Smooth muscle cell (in vitro differentiated cells): ENCODE data around the gene HTR1D. TPM values are rescaled to one million over a fixed set of nuclear protein-coding genes. Genes with fewer than 3 reads are reported as not detected.

ENCODE experiments used
- DNase-seq: peaks from one replicate; lab custom pipeline; 2025; ENCODE audit not compliant: unreplicated experiment; lab: John Stamatoyannopoulos, UW
- H2AFZ ChIP-seq: fragments of 200-600 bp; sonication (generic); 2 replicates; pipeline ENCODE4 v1.6.0; 2016; ENCODE audit warnings: antibody characterized with exemption, low read depth, mild to moderate bottlenecking
- H3F3A ChIP-seq: fragments of 200-600 bp; sonication (generic); 2 replicates; pipeline ENCODE4 v1.6.0; 2017; ENCODE audit warnings: antibody characterized with exemption, low read depth
- H3K27ac ChIP-seq: fragments of 200-600 bp; sonication (generic); 2 replicates; pipeline ENCODE4 v1.5.1; 2016; ENCODE audit warnings: low read depth, mild to moderate bottlenecking
- H3K27me3 ChIP-seq: fragments of 200-600 bp; sonication (generic); 2 replicates; pipeline ENCODE4 v1.6.1; 2016; ENCODE audit warnings: low read depth, mild to moderate bottlenecking
- H3K36me3 ChIP-seq: fragments of 200-600 bp; sonication (generic); 2 replicates; pipeline ENCODE4 v1.5.1; 2016; ENCODE audit warnings: low read depth
- H3K4me1 ChIP-seq: fragments of 200-600 bp; sonication (generic); 2 replicates; pipeline ENCODE4 v1.5.1; 2016; ENCODE audit warnings: low read depth
- H3K4me2 ChIP-seq: fragments of 200-600 bp; sonication (generic); 2 replicates; pipeline ENCODE4 v1.6.0; 2016; ENCODE audit warnings: mild to moderate bottlenecking
- H3K4me3 ChIP-seq: fragments of 200-600 bp; sonication (generic); 2 replicates; pipeline ENCODE4 v1.5.1; 2016; ENCODE audit warnings: mild to moderate bottlenecking
- H3K79me2 ChIP-seq: fragments of 200-600 bp; sonication (generic); 2 replicates; pipeline ENCODE4 v1.6.0; 2016; ENCODE audit warnings: low read depth, mild to moderate bottlenecking
- H3K9ac ChIP-seq: fragments of 200-600 bp; sonication (generic); 2 replicates; pipeline ENCODE4 v1.6.0; 2016; ENCODE audit warnings: low read depth
- H3K9me3 ChIP-seq: fragments of 200-600 bp; sonication (generic); replicated peaks from 2 replicates; pipeline ENCODE4 v1.5.1; 2016; ENCODE audit warnings: low read depth
- H4K20me1 ChIP-seq: fragments of 200-600 bp; sonication (generic); 2 replicates; pipeline ENCODE4 v1.6.0; 2016; ENCODE audit warnings: low read depth
- CTCF ChIP-seq: fragments of 200-600 bp; sonication (generic); IDR thresholded peaks from 2 replicates; pipeline ENCODE4 v1.5.1; 2017; ENCODE audit warnings: borderline replicate concordance, mild to moderate bottlenecking, antibody characterized with exemption; ENCODE audit not compliant: insufficient read depth, poor library complexity, severe bottlenecking
- WGBS: methylation state at CpG from one replicate; pipeline ENCODE4 v1.1.7; 2016; ENCODE audit warnings: low lambda C conversion rate; 5-methylcytosine and 5-hydroxymethylcytosine counted together
- polyA plus RNA-seq: library from polyadenylated mRNA; unstranded; fragments of >200 nt; fragmentation: Nextera tagmentation; extraction: Ambion mirVana; gene quantifications from 2 replicates; pipeline ENCODE4 v1.2.1, GENCODE V29; 2016
- total RNA-seq: library from RNA; depleted of rRNA; stranded (reverse); fragments of >200 nt; gene quantifications from 2 replicates; pipeline ENCODE4 v1.2.3, GENCODE V29; 2014

HTR1D gene
- total and polyA plus RNA-seq, 2 experiments from 2014 or later: 0.26 to 1.1 TPM

GRCh38 chr1:23202263-23202749 lies 15.0 kb downstream of the HTR1D start:
- Histone ChIP-seq H3K27me3 (no peaks in the 10 kb centered on the region), H3K4me3 (no peak overlapping the region), H3K79me2 (no peaks in the 10 kb centered on the region), H3K27ac (peak overlapping the region; percentile 1), H3K4me2 (peak overlapping the region; percentile 56), H4K20me1 (no peaks in the 10 kb centered on the region), H3K4me1 (no peaks in the 10 kb centered on the region), H3F3A (peaks cover 3% of the 10 kb centered on the region), H3K36me3 (no peaks in the 10 kb centered on the region), H3K9ac (no peak overlapping the region), H2AFZ (no peak overlapping the region), H3K9me3 (no peaks in the 10 kb centered on the region)
- DNase-seq: no peak
- WGBS: 55% methylated on average over 3 of the region's 3 CpGs
- no peak for TF ChIP-seq CTCF

- no peaks in the 10 kb centered on the region for H3K27me3 ChIP-seq
- no peak for TF ChIP-seq CTCF
- H3K4me1 ChIP-seq: no peaks in the 10 kb centered on the region
- peaks cover 5% of the 10 kb centered on the region for H3F3A ChIP-seq
- H3K4me2 ChIP-seq: no peak overlapping the region
- no peaks in the 10 kb centered on the region for H4K20me1 ChIP-seq
- no peak overlapping the region for H2AFZ ChIP-seq
- H3K36me3 ChIP-seq: no peaks in the 10 kb centered on the region
- no peaks in the 10 kb centered on the region for H3K9me3 ChIP-seq
- no peak overlapping the region for H3K9ac ChIP-seq
- WGBS: 100% methylated on average over 1 of the region's 1 CpG
- no peak overlapping the region for H3K27ac ChIP-seq
- H3K79me2 ChIP-seq: no peaks in the 10 kb centered on the region
- no peak overlapping the region for H3K4me3 ChIP-seq
- DNase-seq: no peak
Observed at GRCh38 chr1:23200883-23201282, 16.4 kb downstream of the HTR1D start.

- Histone ChIP-seq H3K4me2 (peak overlapping the region; percentile 38), H3K27ac (peak overlapping the region; percentile 97), H3K9ac (no peak overlapping the region), H3K27me3 (no peaks in the 10 kb centered on the region), H3K4me3 (no peak overlapping the region), H3K79me2 (no peaks in the 10 kb centered on the region), H3K36me3 (no peaks in the 10 kb centered on the region), H4K20me1 (no peaks in the 10 kb centered on the region), H3K4me1 (peaks cover 18% of the 10 kb centered on the region), H2AFZ (no peak overlapping the region), H3F3A (peaks cover 17% of the 10 kb centered on the region), H3K9me3 (no peaks in the 10 kb centered on the region)
- TF ChIP-seq CTCF: no peak
- no peak for DNase-seq
- WGBS: 23% methylated on average over 4 of the region's 4 CpGs
Observed at GRCh38 chr1:23198373-23198772, 18.9 kb downstream of the HTR1D start.

- no peak for TF ChIP-seq CTCF
- peak overlapping the region; percentile 97 for H3K27ac ChIP-seq
- H4K20me1 ChIP-seq: no peaks in the 10 kb centered on the region
- no peaks in the 10 kb centered on the region for H3K27me3 ChIP-seq
- H3K9me3 ChIP-seq: no peaks in the 10 kb centered on the region
- peaks cover 18% of the 10 kb centered on the region for H3K4me1 ChIP-seq
- H3K79me2 ChIP-seq: no peaks in the 10 kb centered on the region
- peaks cover 14% of the 10 kb centered on the region for H3F3A ChIP-seq
- peak overlapping the region; percentile 89 for H3K9ac ChIP-seq
- 23% methylated on average over 10 of the region's 10 CpGs for WGBS
- peak overlapping the region; percentile 71 for H3K4me2 ChIP-seq
- H3K36me3 ChIP-seq: no peaks in the 10 kb centered on the region
- DNase-seq: no peak
- H2AFZ ChIP-seq: no peak overlapping the region
- H3K4me3 ChIP-seq: no peak overlapping the region
Observed at GRCh38 chr1:23196627-23197328, 20.5 kb downstream of the HTR1D start.
